GM23338 (cell line): ENCODE measurements around the gene PPP1R36. TPM values are rescaled to one million over a fixed set of nuclear protein-coding genes. Genes with fewer than 3 reads are reported as not detected.

Experiments
- ATAC-seq: fragments of 200-7000 bp; cut with Tn5 transposase; 3 replicates; pipeline ENCODE4 v1.9.1; 2020
- DNase-seq: peaks from one replicate; pipeline ENCODE4 v3.0.0-alpha.2; 2015; ENCODE audit warnings: low spot score
- H2AFZ ChIP-seq: fragments of 200-600 bp; sonication (generic); 2 replicates; pipeline ENCODE4 v1.8.0; 2016; ENCODE audit warnings: antibody characterized with exemption, mild to moderate bottlenecking, moderate library complexity
- H3F3A ChIP-seq: fragments of 200-600 bp; sonication (generic); replicated peaks from 2 replicates; pipeline ENCODE4 v1.8.0; 2017; ENCODE audit warnings: antibody characterized with exemption, mixed run types, low read depth
- H3K27ac ChIP-seq: fragments of 200-600 bp; sonication (generic); 2 replicates; pipeline ENCODE4 v1.6.1; 2016; ENCODE audit warnings: low read depth
- H3K27me3 ChIP-seq: fragments of 200-600 bp; sonication (generic); 2 replicates; pipeline ENCODE4 v1.8.0; 2016; ENCODE audit warnings: mild to moderate bottlenecking, mixed run types, moderate library complexity; ENCODE audit not compliant: insufficient read depth
- H3K36me3 ChIP-seq: fragments of 200-600 bp; sonication (generic); 2 replicates; pipeline ENCODE4 v1.8.0; 2016; ENCODE audit warnings: mild to moderate bottlenecking; ENCODE audit not compliant: insufficient read depth
- H3K4me1 ChIP-seq: fragments of 200-600 bp; sonication (generic); 2 replicates; pipeline ENCODE4 v1.8.0; 2016; ENCODE audit warnings: mild to moderate bottlenecking, moderate library complexity; ENCODE audit not compliant: insufficient read depth
- H3K4me2 ChIP-seq: fragments of 200-600 bp; sonication (generic); 2 replicates; pipeline ENCODE4 v1.7.1; 2017; ENCODE audit warnings: mixed run types
- H3K4me3 ChIP-seq: fragments of 200-600 bp; sonication (generic); 2 replicates; pipeline ENCODE4 v1.6.1; 2016; ENCODE audit warnings: mixed run types
- H3K79me2 ChIP-seq: fragments of 200-600 bp; sonication (generic); replicated peaks from 2 replicates; pipeline ENCODE4 v1.8.0; 2017; ENCODE audit warnings: mild to moderate bottlenecking; ENCODE audit not compliant: insufficient read depth
- H3K9me2 ChIP-seq: fragments of 200-600 bp; sonication (generic); 2 replicates; pipeline ENCODE4 v1.8.0; 2017; ENCODE audit not compliant: insufficient read depth
- H4K20me1 ChIP-seq: fragments of 200-600 bp; sonication (generic); replicated peaks from 2 replicates; pipeline ENCODE4 v1.8.0; 2017; ENCODE audit warnings: mild to moderate bottlenecking; ENCODE audit not compliant: insufficient read depth
- H3K27ac Mint-ChIP-seq: 2 replicates; pipeline ENCODE4 v1.8.0; 2020; ENCODE audit warnings: inconsistent platforms, mild to moderate bottlenecking, moderate library complexity, mixed read lengths
- H3K27me3 Mint-ChIP-seq: 3 replicates; pipeline ENCODE4 v1.8.0; 2022; ENCODE audit warnings: low read depth, mild to moderate bottlenecking, moderate library complexity, mixed read lengths, inconsistent platforms; ENCODE audit not compliant: insufficient read depth, poor library complexity
- H3K36me3 Mint-ChIP-seq: 3 replicates; pipeline ENCODE4 v1.8.0; 2021; ENCODE audit warnings: low read depth, mild to moderate bottlenecking, inconsistent platforms, moderate library complexity, mixed read lengths
- H3K4me1 Mint-ChIP-seq: 3 replicates; pipeline ENCODE4 v1.8.0; 2020; ENCODE audit warnings: mild to moderate bottlenecking, inconsistent platforms, mixed read lengths
- H3K4me3 Mint-ChIP-seq: 3 replicates; pipeline ENCODE4 v1.8.0; 2021; ENCODE audit warnings: moderate library complexity, mild to moderate bottlenecking, inconsistent platforms, mixed read lengths
- H3K9me3 Mint-ChIP-seq: 3 replicates; pipeline ENCODE4 v1.8.0; 2020; ENCODE audit warnings: moderate library complexity, mild to moderate bottlenecking, inconsistent platforms, mixed read lengths
- CREB1 ChIP-seq: fragments of 250-450 bp; sonication (Bioruptor Pico); IDR thresholded peaks from 2 replicates; pipeline ENCODE4 v1.5.0; 2020; ENCODE audit warnings: low read depth, mild to moderate bottlenecking, moderate library complexity
- JUNB ChIP-seq: IDR thresholded peaks from one replicate; pipeline ENCODE4 v1.6.1; 2016; ENCODE audit warnings: antibody characterized with exemption; ENCODE audit not compliant: unreplicated experiment
- NANOG ChIP-seq: IDR thresholded peaks from 2 replicates; pipeline ENCODE4 v1.6.1; 2016; ENCODE audit warnings: antibody characterized with exemption, borderline replicate concordance
- POLR2AphosphoS5 ChIP-seq: IDR thresholded peaks from 2 replicates; pipeline ENCODE4 v1.6.1; 2016; ENCODE audit warnings: antibody characterized with exemption, low read depth
- STAT1 ChIP-seq: IDR thresholded peaks from one replicate; pipeline ENCODE4 v1.6.1; 2016; ENCODE audit warnings: antibody characterized with exemption; ENCODE audit not compliant: unreplicated experiment
- ZNF114 ChIP-seq: fragments of 250-450 bp; sonication (Bioruptor Pico); IDR thresholded peaks from 2 replicates; pipeline ENCODE4 v1.5.0; 2020; ENCODE audit warnings: mild to moderate bottlenecking, moderate library complexity
- ZNF331 ChIP-seq: fragments of 250-450 bp; sonication (Bioruptor Pico); IDR thresholded peaks from 2 replicates; pipeline ENCODE4 v1.5.0; 2020; ENCODE audit warnings: low read depth, mild to moderate bottlenecking, moderate library complexity
- polyA plus RNA-seq: library from polyadenylated mRNA; unstranded; fragments of >200 nt; fragmentation: Nextera tagmentation; extraction: Ambion mirVana; gene quantifications from 2 replicates; pipeline ENCODE4 v1.2.1, GENCODE V29; 2016
- total RNA-seq: library from RNA; depleted of rRNA; stranded (reverse); fragments of >200 nt; shearing (Covaris generic); gene quantifications from 2 replicates; pipeline ENCODE4 v1.2.3, GENCODE V29; 2014
- TF ChIP-seq, protein P1 (sequence below): IDR thresholded peaks from 2 replicates; pipeline ENCODE4 v1.6.1; 2016; ENCODE audit warnings: antibody characterized with exemption
- TF ChIP-seq, protein P2 (sequence below): fragments of 250-450 bp; sonication (Bioruptor Pico); IDR thresholded peaks from 2 replicates; pipeline ENCODE4 v1.5.0; 2020; ENCODE audit warnings: mild to moderate bottlenecking, moderate library complexity
- TF ChIP-seq, protein P3 (sequence below): IDR thresholded peaks from one replicate; pipeline ENCODE4 v1.6.1; 2018; ENCODE audit warnings: antibody characterized with exemption; ENCODE audit not compliant: unreplicated experiment
- TF ChIP-seq, protein P4 (sequence below), 2 experiments: fragments of 200-600 bp in 1 of 2; sonication (generic) in 1 of 2; conservative IDR thresholded peaks; 2 replicates each; pipeline versions ENCODE4 v1.5.1 to v1.6.1; 2016 to 2017; ENCODE audit warnings: antibody characterized with exemption in 2 of 2, low read depth in 2 of 2, mild to moderate bottlenecking in 2 of 2, moderate library complexity in 1 of 2

Gene PPP1R36
- total and polyA plus RNA-seq, 2 experiments from 2014 or later, result 0.42 to 1.4 TPM

DNA sequence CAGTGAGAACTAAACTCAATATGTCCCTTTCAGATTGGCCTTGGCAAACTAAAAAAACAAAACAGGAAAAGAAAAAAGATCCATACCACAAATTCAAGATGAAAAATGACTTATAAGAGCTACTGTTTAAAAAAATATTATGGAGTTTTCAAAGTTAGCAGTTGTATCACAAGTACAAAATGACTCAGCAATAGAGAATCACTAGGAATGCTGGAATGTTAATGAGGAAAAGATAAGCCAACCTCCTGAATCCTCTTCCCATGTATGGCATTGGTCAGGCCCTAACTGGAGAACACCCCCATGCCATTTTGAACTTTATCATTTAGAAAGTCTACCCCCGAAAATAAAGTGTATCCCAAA, 62.2 kb downstream of the PPP1R36 start:
- ATAC-seq, result no peak

More for the DNA sequence above, 62.2 kb downstream of the PPP1R36 start:
- H3K79me2 ChIP-seq, result no peaks in the 10 kb centered on the region
- Mint-ChIP-seq H3K4me3 (no peak overlapping the region), H3K36me3 (no peaks in the 10 kb centered on the region), H3K27me3 (peaks cover 2% of the 10 kb centered on the region), H3K4me1 (peaks cover 15% of the 10 kb centered on the region; the same call in 2 of the 3 replicates), H3K9me3 (no peaks in the 10 kb centered on the region), H3K27ac (peak overlapping the region; percentile 17; the same call in 1 of the 2 replicates)
- no peaks in the 10 kb centered on the region for H3K9me2 ChIP-seq
- no peaks in the 10 kb centered on the region for H4K20me1 ChIP-seq
- no peaks in the 10 kb centered on the region for H3K4me1 ChIP-seq
- H2AFZ ChIP-seq, result peak overlapping the region; percentile 4; the same call in 1 of the 2 replicates
- no peak overlapping the region for H3K27ac ChIP-seq
- no peak for DNase-seq
- no peak overlapping the region for H3K4me2 ChIP-seq
- H3K27me3 ChIP-seq, result no peaks in the 10 kb centered on the region
- no peak overlapping the region for H3K4me3 ChIP-seq
- no peaks in the 10 kb centered on the region for H3K36me3 ChIP-seq
- H3F3A ChIP-seq, result no peaks in the 10 kb centered on the region
- TF ChIP-seq, protein P1, sequence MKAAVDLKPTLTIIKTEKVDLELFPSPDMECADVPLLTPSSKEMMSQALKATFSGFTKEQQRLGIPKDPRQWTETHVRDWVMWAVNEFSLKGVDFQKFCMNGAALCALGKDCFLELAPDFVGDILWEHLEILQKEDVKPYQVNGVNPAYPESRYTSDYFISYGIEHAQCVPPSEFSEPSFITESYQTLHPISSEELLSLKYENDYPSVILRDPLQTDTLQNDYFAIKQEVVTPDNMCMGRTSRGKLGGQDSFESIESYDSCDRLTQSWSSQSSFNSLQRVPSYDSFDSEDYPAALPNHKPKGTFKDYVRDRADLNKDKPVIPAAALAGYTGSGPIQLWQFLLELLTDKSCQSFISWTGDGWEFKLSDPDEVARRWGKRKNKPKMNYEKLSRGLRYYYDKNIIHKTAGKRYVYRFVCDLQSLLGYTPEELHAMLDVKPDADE, result no peak
- TF ChIP-seq STAT1 (no peak), NANOG (no peak), POLR2AphosphoS5 (no peak), CREB1 (CRISPR knock-in tag) (no peak), ZNF114 (CRISPR knock-in tag) (no peak), JUNB (no peak), ZNF331 (CRISPR knock-in tag) (no peak)
- TF ChIP-seq, protein P2, sequence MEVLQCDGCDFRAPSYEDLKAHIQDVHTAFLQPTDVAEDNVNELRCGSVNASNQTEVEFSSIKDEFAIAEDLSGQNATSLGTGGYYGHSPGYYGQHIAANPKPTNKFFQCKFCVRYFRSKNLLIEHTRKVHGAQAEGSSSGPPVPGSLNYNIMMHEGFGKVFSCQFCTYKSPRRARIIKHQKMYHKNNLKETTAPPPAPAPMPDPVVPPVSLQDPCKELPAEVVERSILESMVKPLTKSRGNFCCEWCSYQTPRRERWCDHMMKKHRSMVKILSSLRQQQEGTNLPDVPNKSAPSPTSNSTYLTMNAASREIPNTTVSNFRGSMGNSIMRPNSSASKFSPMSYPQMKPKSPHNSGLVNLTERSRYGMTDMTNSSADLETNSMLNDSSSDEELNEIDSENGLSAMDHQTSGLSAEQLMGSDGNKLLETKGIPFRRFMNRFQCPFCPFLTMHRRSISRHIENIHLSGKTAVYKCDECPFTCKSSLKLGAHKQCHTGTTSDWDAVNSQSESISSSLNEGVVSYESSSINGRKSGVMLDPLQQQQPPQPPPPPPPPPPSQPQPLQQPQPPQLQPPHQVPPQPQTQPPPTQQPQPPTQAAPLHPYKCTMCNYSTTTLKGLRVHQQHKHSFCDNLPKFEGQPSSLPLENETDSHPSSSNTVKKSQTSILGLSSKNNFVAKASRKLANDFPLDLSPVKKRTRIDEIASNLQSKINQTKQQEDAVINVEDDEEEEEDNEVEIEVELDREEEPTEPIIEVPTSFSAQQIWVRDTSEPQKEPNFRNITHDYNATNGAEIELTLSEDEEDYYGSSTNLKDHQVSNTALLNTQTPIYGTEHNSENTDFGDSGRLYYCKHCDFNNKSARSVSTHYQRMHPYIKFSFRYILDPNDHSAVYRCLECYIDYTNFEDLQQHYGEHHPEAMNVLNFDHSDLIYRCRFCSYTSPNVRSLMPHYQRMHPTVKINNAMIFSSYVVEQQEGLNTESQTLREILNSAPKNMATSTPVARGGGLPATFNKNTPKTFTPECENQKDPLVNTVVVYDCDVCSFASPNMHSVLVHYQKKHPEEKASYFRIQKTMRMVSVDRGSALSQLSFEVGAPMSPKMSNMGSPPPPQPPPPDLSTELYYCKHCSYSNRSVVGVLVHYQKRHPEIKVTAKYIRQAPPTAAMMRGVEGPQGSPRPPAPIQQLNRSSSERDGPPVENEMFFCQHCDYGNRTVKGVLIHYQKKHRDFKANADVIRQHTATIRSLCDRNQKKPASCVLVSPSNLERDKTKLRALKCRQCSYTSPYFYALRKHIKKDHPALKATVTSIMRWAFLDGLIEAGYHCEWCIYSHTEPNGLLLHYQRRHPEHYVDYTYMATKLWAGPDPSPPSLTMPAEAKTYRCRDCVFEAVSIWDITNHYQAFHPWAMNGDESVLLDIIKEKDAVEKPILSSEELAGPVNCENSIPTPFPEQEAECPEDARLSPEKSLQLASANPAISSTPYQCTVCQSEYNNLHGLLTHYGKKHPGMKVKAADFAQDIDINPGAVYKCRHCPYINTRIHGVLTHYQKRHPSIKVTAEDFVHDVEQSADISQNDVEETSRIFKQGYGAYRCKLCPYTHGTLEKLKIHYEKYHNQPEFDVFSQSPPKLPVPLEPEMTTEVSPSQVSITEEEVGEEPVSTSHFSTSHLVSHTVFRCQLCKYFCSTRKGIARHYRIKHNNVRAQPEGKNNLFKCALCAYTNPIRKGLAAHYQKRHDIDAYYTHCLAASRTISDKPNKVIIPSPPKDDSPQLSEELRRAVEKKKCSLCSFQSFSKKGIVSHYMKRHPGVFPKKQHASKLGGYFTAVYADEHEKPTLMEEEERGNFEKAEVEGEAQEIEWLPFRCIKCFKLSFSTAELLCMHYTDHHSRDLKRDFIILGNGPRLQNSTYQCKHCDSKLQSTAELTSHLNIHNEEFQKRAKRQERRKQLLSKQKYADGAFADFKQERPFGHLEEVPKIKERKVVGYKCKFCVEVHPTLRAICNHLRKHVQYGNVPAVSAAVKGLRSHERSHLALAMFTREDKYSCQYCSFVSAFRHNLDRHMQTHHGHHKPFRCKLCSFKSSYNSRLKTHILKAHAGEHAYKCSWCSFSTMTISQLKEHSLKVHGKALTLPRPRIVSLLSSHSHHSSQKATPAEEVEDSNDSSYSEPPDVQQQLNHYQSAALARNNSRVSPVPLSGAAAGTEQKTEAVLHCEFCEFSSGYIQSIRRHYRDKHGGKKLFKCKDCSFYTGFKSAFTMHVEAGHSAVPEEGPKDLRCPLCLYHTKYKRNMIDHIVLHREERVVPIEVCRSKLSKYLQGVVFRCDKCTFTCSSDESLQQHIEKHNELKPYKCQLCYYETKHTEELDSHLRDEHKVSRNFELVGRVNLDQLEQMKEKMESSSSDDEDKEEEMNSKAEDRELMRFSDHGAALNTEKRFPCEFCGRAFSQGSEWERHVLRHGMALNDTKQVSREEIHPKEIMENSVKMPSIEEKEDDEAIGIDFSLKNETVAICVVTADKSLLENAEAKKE (CRISPR knock-in tag), result no peak
- TF ChIP-seq, protein P3, sequence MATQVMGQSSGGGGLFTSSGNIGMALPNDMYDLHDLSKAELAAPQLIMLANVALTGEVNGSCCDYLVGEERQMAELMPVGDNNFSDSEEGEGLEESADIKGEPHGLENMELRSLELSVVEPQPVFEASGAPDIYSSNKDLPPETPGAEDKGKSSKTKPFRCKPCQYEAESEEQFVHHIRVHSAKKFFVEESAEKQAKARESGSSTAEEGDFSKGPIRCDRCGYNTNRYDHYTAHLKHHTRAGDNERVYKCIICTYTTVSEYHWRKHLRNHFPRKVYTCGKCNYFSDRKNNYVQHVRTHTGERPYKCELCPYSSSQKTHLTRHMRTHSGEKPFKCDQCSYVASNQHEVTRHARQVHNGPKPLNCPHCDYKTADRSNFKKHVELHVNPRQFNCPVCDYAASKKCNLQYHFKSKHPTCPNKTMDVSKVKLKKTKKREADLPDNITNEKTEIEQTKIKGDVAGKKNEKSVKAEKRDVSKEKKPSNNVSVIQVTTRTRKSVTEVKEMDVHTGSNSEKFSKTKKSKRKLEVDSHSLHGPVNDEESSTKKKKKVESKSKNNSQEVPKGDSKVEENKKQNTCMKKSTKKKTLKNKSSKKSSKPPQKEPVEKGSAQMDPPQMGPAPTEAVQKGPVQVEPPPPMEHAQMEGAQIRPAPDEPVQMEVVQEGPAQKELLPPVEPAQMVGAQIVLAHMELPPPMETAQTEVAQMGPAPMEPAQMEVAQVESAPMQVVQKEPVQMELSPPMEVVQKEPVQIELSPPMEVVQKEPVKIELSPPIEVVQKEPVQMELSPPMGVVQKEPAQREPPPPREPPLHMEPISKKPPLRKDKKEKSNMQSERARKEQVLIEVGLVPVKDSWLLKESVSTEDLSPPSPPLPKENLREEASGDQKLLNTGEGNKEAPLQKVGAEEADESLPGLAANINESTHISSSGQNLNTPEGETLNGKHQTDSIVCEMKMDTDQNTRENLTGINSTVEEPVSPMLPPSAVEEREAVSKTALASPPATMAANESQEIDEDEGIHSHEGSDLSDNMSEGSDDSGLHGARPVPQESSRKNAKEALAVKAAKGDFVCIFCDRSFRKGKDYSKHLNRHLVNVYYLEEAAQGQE, result no peak
- TF ChIP-seq, protein P4, sequence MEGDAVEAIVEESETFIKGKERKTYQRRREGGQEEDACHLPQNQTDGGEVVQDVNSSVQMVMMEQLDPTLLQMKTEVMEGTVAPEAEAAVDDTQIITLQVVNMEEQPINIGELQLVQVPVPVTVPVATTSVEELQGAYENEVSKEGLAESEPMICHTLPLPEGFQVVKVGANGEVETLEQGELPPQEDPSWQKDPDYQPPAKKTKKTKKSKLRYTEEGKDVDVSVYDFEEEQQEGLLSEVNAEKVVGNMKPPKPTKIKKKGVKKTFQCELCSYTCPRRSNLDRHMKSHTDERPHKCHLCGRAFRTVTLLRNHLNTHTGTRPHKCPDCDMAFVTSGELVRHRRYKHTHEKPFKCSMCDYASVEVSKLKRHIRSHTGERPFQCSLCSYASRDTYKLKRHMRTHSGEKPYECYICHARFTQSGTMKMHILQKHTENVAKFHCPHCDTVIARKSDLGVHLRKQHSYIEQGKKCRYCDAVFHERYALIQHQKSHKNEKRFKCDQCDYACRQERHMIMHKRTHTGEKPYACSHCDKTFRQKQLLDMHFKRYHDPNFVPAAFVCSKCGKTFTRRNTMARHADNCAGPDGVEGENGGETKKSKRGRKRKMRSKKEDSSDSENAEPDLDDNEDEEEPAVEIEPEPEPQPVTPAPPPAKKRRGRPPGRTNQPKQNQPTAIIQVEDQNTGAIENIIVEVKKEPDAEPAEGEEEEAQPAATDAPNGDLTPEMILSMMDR (conservative IDR thresholded peaks at IDR 0.05; ENCODE audit: low read depth in 2 of 2), result no peak
